GM19468 (cell line): ENCODE data around the gene PHACTR2.
"Not testable (repeated sequence)": the region's sequence is repeated elsewhere in the genome, so short reads cannot be mapped to it uniquely, and the experiment has no call there.

ENCODE experiments used
- ATAC-seq: cut with Tn5 transposase; IDR thresholded peaks from one replicate; pipeline ENCODE4 v1.9.1; 2021; ENCODE audit warnings: mild to moderate bottlenecking, moderate library complexity, moderate number of reproducible peaks; ENCODE audit not compliant: unreplicated experiment; ENCODE audit errors: extremely low read depth

The PHACTR2 gene

GRCh38 chr6:143734641-143735063 lies 56.9 kb downstream of the PHACTR2 start:
- no peak for ATAC-seq

GRCh38 chr6:143738072-143738690 lies 60.4 kb downstream of the PHACTR2 start:
- not testable (repeated sequence) for ATAC-seq

GRCh38 chr6:143739341-143739851 lies 61.6 kb downstream of the PHACTR2 start:
- ATAC-seq: no peak

DNA sequence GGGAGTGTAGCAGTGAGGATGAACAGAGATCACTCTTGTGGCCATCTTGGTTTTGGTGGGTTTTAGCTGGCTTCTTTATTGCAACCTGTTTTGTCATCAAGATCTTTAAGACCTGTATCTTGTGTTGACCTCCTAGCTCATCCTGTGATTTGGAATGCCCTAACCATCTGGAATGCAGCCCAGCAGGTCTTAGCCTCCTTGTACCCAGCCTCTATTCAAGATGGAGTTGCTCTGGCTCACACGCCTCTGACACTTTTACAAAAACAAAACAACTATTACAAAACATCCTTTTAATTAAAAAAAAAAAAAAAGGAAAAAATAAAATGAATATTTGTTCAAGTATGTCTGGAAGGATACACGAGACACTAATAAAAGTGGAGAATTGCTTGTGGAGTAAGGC lies 62.4 kb downstream of the PHACTR2 start:
- no peak for ATAC-seq

GRCh38 chr6:143741480-143741879 lies 63.7 kb downstream of the PHACTR2 start:
- no peak for ATAC-seq

DNA sequence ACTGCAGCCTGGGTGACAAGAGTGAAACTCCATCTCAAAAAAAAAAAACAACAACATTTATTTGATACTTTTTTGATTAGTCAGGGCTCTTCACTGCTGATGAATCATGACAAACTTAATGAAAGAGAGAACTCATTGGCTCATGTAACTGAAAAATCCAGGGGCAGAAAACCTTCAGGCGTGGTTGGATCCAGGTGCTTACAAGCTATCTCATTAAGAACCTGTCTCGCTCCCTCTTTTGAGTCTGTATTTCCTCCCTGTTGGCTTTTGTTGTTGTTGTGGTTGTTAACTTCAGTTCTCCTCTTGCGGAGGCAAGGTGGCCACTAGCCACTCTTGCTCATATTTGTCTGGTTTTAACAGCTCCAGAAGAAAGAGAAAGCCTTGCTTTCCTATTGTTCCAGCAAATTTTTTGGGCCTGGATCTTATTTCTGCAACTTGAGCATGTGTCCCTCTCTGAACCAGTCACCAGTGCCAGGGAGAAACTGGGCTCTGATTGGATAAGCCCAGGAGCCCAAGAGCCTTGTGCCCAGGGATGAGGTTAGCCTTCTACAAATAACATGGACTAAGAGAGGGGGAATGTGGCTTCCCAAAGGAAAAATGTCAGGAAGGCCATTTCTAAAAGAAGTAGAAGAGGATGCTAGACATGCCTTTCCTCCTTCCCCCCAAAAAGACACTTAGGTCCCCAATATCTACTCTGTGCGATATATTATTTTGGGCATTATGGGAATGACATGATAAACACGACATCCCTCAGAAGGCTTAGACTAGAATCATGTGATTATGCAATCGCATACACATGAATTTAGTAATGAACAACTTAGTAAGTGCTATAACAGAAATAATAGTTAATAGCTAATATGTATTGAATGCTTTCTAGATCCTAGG lies 64.5 kb downstream of the PHACTR2 start:
- ATAC-seq: no peak

DNA sequence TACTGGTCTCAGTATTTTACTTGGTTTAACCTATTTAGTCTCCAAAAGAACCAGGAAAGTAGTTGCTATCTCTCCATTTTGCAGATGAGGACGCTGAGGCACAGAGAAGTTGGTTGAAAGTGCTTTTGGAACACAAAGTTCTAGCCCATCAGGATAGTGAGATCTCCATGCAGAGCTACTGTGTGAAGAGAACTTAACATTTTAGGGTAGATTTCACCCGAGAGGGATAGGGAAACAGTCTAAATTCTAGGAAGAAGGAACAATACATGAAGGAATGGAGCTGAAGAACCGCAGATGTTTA lies 65.1 kb downstream of the PHACTR2 start:
- no peak for ATAC-seq

DNA sequence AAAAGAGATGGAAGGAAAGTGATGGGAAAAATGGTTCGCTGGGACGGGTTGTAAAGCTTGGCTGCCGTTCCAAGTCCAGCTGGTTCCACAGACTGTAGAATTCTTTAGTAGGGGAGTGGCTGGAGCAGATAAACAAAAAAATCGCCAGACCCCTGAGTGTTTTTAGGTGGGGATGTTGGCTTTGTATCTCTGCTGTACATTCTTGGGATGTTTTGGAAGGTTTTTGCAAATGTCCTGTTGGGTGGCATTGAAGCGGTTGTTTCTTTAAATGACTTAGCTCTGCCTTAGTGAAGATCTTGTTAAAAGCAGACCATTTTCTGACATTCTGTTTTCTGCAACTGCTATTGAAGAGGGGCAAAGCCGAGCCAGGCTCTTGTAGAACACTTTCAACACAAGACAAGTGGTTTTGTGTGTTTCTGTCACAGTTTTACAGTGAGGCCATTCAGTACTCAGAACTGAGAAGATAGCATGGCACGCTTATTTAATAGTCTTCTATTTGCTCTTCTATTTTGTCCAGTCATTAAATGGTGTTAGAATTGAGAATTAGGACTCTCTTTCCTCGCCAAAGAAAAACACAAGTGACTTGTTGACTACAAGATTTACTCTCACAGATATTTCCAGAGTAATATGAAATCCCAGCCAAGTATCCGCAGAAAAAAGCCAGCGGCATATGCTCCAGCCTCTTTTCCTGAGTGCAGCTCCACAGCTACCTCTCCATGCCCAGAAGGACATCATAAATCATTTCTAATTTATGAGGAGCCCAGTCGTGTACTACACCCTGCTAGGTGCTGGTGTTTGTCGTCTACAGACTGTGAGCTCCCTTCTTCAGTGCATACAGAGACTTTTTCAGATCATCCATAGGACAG lies 65.8 kb downstream of the PHACTR2 start:
- ATAC-seq: no peak

DNA sequence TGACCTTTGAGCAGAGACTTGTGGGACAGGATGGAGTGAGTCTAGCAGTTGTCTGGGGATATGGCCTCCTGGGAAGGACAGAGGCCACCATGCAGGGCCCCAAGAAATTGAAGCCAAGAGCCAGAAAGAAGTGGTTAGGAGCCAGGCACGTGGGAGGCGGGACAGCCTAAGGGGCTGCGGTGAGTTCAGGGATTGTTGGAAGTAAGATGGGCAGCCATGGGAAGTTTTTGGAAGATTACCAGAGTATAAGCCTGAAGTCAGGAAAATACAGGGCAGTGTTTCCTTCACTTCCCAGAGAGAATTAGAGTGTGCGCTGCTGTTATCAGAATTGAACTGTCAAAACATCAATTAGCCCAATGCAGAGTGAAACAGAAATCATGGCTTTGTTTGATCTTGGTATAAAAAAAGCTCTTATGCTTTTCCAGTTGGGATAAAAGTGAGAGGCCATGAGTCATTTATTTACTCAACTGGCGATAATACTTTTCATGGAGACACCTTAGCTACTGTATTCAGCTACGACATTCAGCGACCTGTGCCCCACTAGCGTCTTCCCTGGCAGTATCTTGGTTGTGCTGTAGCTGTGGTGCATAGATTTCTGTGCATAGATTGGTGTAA lies 66.9 kb downstream of the PHACTR2 start:
- ATAC-seq: no peak

DNA sequence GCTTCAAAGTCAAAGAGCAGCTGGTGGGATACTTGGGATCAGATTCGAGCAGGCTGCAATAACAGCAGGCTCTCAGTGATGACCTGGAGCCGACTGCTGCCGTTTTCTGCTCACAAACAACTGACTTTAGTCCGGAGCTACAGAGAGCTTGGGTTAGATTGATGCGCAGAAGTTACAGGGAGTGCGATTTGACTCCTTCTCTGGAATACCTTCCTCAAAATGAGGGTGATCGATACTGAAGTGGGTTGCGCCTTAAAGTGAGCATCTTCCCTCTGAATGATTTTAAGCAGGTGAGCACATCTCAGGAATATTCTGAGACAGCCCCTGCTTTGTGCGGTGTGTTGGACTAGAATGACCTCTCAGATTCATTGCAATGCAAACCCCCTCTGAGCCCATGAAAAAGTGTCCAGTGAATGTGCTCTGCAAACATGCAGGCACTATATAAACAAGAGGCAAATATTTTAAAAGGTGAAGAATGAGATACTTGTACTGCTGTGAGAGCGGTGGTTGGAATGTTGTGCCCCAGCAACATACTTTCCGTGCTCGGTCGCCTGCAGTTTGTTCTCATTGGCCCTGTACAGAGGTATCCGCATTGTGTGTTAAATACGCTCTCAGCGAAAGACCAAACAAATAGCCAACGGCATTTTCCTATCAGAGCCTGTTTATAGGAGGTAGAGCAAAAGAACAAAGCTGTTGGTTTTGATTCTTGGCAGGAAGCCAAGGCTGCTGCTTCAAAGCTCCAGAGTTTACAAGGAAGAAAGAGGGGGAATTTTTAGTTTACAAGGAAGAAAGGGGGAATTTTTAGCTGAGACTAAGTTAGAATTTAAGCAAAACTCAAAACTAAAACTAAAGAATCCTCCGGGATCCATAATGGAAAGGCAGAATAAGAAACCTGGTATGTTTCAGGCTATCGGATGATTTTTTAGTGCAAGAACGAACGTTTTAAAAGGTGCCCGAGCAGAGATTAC lies 67.7 kb downstream of the PHACTR2 start:
- no peak for ATAC-seq

- no peak for ATAC-seq
Observed at GRCh38 chr6:143746202-143747119, 68.7 kb downstream of the PHACTR2 start.

- ATAC-seq: no peak
Observed at GRCh38 chr6:143747347-143747842, 69.6 kb downstream of the PHACTR2 start.

DNA sequence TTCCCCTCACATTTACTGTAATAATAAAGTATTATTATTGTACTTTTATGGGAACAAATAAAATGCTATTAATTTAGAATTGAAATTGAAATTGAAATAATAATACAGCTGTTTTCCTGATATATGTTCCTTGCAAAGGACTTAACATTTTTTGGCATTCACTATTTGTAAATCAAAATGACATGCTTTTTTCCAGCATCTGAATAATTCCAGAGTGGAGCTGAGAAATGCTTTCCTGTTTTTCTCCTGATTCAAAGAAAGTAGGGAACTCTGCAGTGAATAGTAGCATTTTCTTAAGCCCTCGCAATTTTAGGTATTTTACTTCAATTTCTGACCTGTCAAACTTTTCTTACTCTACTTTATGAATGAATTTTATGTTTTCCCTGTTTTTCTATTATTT lies 72.1 kb downstream of the PHACTR2 start:
- ATAC-seq: no peak

- no peak for ATAC-seq
Observed at GRCh38 chr6:143750877-143751276, 73.1 kb downstream of the PHACTR2 start.

DNA sequence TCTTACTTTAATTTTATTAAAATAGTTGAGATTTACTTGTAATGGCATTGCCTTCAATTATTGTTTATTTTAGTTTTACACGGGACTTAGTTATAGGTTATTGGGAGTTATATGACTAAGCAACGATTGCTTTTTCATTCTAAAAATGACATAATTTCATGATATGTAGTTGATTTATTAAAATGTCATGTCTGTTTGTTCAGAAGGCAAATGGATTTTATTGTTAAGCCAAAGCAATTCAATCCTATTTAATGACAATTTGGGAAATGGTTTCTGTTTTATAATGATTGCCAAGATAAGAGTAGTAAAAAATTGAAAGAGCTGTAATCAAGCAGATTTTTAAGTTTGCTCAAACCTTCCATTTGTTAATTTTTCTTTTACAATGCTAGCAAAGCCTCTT lies 74.7 kb downstream of the PHACTR2 start:
- no peak for ATAC-seq

DNA sequence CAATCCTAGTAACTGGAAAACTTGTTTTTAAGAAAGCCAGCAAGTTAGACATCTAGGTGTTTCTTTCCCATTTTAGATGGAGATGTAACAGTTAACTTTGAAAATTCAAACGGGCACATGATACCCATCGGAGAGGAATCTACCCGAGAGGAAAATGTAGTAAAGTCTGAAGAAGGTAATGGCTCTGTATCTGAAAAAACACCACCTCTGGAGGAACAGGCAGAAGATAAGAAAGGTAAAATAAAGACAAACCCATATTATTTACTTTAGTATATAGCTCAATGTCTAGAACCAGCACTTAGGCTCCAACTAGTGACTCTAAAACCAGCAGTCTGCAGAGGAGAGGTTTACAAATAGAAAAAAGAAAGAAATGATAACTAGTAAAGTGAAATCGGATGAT lies 75.9 kb downstream of the PHACTR2 start:
- ATAC-seq: no peak

DNA sequence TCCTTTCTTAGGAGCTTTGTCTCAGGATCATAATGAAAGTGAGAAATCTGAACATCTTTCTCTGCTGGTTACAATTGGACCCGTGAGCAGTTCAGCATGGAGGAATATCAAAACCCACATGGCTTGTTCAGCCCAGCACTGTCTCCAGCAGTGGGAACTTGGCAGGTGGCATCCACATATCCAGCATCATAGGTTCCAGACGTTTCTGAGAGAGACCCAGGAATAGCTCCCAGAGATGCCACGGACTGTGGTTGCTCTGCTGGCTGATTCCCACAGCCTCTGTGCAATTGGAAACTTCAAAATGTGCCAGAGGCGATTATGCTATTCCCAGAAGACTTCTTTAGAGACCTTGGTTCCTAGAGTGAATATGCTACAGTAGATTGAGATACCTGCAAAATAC lies 76.4 kb downstream of the PHACTR2 start:
- ATAC-seq: no peak

DNA sequence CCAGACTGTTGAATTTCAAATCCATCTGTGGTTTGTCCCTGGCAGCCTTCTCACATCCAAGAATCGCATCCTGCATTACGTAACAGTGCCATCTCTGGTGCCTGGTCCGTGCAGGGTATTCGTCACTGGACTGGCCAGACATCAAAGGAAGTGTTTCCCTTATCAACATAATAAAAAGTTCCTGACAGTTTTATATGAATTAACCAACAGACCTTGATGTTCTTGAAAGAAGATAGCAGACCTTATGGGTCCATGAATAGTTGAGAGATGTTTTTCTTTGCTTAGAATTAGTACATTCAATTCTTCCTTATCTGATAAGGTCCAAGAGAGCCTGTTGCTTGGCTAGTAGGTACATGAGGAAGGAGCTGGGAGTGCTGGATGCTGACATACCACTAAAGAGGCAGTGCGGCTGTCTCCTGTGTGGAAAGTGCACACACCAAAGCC lies 77.6 kb downstream of the PHACTR2 start:
- no peak for ATAC-seq
